ENCODE results near the gene TRIM49D1.
"Not testable (repeated sequence)": the region's sequence is repeated elsewhere in the genome, so short reads cannot be mapped to it uniquely, and the experiment has no call there.

TRIM49D1 gene

GRCh38 chr11:89922195-89922660, at the start of gene TRIM49D1:
TSS of gene TRIM49D1 (minus strand) at chr11:89922245. CDS start at chr11:89917710, 4,535 bp downstream.
- no peak for DNase-seq

GRCh38 chr11:89965737-89966136, 43.7 kb upstream of the TRIM49D1 start, which contains the start of gene TRIM64:
TSS of gene TRIM64 (plus strand) at chr11:89966037. CDS start at chr11:89968504, 2,467 bp downstream.
- not testable (repeated sequence) for DNase-seq

GRCh38 chr11:89960833-89961232, 38.8 kb upstream of the TRIM49D1 start:
- DNase-seq: not testable (repeated sequence)

DNA sequence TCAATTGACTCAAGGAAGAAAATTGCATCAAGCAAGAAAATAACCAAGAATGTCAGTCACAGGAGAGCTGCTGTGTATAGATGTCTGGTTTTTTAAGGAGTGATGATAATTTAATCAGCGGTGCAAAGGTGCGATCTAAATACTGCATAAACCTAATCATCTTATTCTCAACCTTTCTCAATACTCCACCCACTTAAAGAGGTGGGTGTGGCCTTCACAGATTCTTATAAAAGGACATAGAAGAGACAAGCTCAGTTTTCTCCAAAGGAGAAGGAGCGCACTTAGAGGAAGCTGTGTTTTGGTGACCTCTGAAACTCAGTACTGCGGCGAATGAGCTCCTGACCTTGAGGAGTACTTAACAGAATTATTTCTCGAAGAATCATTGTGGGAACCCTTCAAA, 1.7 kb upstream of the TRIM49D1 start, which contains the start of gene TRIM49D2:
Gene TRIM49D2, plus strand, starts transcription at position 301 of the 400 bp plus-strand sequence. CDS start 2,698 bp downstream, outside the sequence.
- DNase-seq: not testable (repeated sequence)

DNA sequence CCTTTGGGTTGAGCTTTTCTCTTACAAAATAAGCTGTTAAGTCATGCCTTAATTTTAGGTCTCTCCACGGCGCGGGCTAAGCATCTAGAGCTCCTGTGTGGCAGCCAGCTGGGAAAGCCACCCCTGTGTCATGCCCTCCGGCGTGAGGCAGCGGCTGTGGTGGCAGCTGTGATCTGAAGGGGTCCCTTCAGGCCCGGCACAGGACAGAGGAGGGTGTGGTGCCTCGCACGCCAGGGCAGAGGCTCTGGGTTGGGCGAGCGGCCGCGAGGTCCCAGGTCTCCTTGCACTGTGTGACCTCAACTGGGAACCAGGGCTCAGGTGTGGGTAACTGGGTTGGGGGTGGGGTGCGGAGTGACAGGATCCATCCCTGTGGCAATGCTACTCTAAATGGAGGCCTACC, 21.2 kb downstream of the TRIM49D1 start:
- DNase-seq: not testable (repeated sequence)

- not testable (repeated sequence) for DNase-seq
Observed at GRCh38 chr11:89893245-89893644, 28.8 kb downstream of the TRIM49D1 start.

GRCh38 chr11:89877511-89877910, 44.5 kb downstream of the TRIM49D1 start:
- not testable (repeated sequence) for DNase-seq

DNA sequence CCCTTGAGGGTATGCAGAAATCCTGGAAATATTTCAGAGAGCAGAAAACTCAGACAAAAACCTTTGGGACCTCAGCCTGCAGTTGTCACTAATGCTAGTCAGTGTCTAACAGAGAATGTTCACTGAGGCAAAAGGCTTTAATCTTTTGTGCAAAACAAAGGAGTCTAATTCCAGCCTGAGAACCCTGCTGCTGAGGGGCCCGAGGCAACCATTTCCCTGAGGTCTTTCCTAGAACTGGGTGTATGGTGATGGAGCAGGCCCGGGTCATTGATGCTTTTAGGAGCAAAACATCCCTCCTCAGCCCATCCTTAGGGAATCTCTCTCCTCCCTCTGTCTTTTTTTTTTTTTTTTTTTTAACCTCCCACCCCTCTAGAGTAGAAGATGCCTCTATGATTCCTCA, 49.5 kb downstream of the TRIM49D1 start:
- DNase-seq: not testable (repeated sequence)

DNA sequence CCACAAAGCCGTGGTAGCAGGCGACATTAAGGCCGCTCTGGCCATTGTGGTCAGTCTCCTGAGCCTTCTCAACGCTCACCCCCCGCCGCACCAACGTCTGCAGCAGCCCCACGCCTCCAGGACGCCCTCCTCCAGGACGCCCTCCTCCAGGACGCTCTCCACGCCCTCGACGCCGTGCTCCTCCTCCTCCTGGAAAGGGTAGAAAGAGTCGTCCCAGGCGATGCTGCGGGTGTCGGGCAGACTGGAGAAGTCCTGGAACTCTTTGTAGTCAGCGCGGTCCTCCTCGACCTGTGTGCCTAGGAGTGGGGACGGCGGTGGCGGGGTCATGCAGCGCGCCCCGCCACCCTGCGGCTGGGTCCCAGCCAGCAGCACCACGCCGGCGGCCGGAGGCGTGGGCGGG, 56.8 kb downstream of the TRIM49D1 start:
- not testable (repeated sequence) for DNase-seq

GRCh38 chr11:89863906-89864704, 57.9 kb downstream of the TRIM49D1 start:
- DNase-seq: not testable (repeated sequence)

Measured in DMS153 (cell line).